NCI-H82 (cell line): ENCODE measurements around the gene ABCD1.
"Not testable (repeated sequence)": the region's sequence is repeated elsewhere in the genome, so short reads cannot be mapped to it uniquely, and the experiment has no call there.

Source experiments
- DNase-seq: peaks from one replicate; lab custom pipeline; 2025; lab: John Stamatoyannopoulos, UW

The ABCD1 gene

GRCh38 chrX:153694256-153694655, 30.4 kb upstream of the ABCD1 start:
- not testable (repeated sequence) for DNase-seq

GRCh38 chrX:153694687-153695270, 29.9 kb upstream of the ABCD1 start:
- no peak for DNase-seq

DNA sequence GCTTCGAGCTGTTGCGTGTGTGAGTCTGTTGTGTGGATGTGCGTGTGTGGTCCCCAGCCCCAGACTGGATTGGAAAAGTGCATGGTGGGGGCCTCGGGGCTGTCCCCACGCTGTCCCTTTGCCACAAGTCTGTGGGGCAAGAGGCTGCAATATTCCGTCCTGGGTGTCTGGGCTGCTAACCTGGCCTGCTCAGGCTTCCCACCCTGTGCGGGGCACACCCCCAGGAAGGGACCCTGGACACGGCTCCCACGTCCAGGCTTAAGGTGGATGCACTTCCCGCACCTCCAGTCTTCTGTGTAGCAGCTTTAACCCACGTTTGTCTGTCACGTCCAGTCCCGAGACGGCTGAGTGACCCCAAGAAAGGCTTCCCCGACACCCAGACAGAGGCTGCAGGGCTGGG, 28.6 kb upstream of the ABCD1 start:
- DNase-seq: no peak

- not testable (repeated sequence) for DNase-seq
Measured at GRCh38 chrX:153696538-153696937, 28.1 kb upstream of the ABCD1 start.

DNA sequence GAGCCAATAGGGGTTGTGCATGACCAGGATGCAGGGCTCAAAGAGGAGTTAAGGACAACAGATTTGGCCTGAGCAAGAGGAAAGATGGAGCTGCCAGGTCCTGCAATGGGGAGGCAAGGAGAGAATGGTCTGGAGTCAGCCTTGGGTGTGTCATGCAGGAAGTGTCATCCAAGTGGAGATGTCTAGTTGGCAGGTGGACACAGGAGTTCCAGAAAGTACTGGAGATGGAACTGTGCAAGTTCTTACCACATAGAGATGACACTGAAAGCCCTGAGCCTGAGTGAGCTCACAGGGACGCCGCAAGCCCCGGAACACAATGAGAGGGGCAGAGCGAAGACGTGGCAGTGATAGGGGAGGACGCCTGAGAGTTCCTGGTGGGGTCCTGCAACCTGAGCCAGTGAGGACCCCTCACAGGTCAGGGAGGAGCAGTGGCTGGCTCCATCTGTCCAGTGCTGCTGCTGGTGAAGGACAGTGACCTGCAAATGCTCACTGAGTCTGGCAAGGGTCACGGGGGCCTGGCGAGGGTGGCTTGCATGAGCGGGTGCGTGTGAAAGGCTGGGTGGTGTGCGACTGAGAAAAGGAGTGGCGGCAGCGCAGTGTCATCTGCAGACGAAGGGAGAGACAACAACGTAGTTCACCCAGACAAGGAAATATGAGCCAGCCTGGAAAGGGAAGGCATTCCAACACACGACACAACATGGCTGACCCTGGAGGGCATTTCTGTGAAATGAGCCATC, 27.5 kb upstream of the ABCD1 start:
- DNase-seq: not testable (repeated sequence)

DNA sequence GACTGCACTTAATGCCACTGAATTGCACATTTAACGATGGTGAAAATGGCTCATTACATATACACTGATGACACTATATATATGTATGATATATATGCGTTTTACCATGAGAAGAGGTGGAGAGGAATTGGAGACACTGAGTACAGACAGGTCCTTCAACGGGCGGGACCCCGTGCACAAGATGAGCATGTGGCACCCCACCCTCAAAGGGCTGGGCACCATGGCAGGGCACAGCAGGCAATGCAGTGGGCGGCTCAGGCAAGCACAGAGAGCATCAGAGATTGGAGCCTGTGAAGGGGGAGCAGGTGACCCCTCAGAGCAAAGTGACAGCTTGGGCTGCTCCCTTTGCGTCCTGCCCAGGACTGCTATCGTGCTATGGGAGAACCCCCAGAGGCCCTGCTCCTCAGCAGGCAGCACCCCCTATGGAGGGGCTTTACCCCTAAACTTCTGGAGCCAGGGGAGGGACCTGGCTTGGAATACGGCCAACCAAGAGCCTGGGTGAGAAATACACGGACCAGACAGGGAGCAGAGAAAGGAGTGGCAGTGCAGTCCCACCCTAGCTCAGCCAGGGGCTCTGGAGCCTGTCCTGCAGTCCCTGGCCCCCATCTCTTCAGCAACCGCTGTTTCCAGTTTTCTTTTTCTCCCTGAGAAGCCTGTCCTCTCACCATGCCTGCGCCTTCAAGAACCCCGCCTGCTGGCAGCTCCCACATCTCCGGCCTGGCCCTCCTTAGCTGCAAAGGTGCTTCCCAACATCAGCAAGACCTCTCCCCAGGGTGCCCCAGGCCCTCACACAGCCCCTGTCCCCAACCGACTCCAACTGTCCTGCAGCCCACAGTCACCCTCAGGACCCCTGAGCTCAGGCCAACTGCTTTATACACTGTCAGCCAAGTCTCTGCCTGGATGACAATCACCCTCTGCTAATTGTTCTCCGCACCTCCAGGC, 26.5 kb upstream of the ABCD1 start:
- DNase-seq: no peak

DNA sequence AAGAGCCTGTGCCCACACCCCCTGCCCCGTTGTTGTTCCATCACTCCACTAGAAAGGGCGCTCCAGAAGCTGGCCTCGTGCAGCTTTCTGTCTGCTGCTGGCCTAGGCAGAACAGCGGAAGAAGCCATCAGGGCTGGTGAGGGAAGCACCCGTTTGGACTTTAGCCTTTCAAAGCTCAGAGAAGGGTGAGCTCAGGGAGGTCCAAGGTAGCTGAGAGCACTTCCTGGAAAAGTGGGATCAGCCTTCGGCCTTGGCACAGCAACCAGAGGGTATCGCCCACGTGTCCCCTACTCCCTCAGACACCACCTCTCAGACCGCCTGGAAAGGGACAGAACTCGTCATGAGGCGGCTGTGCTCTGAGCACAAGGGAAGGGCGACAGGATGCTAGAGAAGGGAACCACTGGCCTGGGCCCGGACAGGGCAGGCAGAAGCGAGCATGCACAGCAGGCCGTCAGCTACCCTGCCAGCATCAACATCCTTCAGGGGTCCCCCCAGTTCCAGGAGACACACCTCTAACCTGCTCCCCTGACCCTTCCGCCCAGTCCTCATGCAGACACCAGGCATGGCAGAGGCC, 25.4 kb upstream of the ABCD1 start:
- DNase-seq: not testable (repeated sequence)

DNA sequence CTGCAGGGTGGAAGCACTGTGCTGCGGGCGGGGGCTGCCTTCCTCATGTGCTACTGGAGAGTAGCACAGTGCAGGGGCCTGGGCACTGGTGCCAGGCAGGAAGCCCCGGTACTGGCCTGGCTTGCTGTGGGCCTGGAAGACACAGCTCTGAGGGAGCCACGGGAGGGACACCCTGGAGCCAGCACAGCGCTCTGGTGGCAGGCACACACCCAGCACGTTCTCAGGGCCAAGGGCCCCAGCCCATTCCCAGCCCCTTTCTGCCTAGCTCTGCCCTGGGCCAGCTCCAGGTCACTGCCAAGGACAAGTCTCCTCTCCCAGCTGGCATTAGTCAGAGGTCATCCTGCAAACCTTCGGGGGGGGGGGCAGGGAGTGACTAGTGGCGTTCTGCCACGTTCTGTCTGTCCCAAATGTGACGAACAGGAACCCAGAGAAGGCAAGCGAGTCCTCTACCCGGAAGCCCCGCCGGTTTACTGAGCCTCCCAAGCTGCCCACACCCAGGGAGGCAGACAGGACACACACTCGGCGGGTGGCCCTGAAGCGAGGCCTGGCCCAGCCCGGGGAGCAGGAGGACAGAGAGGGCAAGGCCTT, 24.8 kb upstream of the ABCD1 start:
- DNase-seq: not testable (repeated sequence)

DNA sequence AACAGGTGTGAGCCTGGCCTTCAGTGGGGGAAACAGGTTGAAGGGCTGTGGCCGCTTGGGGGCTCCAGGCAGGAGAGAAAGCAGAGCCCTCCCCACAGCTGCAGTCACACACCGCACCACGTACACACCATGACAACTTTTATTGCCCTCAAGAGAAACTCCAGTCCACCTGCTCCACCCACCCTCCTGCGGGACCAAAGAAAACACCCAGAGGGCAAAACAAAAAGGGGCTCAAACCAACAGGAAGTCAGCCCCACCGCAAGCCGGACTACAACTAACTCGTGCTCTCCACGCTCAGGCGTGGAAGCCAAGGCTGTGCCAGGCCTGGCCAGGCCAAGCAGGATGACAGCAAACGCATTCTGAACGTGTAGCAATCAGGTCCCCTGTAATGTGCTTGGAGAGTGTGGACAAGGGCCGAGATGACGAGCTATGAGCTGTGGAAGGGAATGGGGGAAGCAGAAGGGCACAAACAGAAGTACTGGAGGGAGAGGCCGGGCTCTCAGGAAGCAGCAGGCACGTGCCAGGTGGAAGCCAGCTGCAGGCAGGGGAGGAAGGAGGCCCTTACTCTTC, 24.2 kb upstream of the ABCD1 start:
- no peak for DNase-seq

DNA sequence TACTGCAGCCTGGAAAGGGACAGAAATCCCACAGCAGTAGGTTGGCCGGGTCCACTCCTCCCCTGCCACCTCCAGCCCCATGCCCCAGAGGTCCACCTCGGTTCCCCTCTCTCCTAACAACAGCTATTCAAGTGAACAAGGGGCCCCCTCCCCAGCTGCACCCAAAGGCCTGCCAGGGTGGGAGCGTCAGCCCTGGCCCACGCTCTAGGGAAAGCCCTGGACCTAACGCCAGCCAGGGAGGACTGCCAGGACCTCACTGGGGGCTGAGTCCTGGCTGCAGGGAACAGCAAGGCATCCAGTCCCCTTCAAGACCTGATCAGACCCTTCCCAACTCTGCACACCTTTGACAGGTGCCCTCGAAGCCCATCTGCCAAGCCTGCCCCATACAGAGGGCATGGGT, 23.7 kb upstream of the ABCD1 start:
- DNase-seq: no peak

DNA sequence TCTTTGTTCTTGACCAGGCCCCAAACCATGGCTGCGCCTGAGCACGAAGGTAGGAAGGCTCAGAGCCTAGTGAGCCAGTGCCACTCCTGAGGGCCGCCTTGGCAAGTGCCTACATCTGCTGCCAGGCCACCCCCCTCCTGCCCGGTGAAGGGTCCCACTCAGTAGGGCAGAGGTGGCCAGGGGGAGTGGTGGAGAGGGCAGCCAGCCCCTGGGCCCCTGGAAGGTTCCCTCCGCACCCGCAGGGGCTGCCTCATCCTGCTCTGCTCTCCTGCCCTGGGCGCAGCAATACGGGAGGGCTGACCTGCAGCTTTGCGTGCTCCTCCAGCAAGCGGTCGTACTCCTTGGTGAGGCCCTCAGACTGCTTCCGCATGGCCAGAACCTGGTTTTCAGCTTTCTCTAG, 22.9 kb upstream of the ABCD1 start:
- no peak for DNase-seq

- no peak for DNase-seq
Measured at GRCh38 chrX:153702336-153703035, 22.2 kb upstream of the ABCD1 start.

GRCh38 chrX:153703036-153703370, 21.7 kb upstream of the ABCD1 start:
- DNase-seq: no peak

GRCh38 chrX:153704021-153704526, 20.6 kb upstream of the ABCD1 start:
- DNase-seq: no peak

DNA sequence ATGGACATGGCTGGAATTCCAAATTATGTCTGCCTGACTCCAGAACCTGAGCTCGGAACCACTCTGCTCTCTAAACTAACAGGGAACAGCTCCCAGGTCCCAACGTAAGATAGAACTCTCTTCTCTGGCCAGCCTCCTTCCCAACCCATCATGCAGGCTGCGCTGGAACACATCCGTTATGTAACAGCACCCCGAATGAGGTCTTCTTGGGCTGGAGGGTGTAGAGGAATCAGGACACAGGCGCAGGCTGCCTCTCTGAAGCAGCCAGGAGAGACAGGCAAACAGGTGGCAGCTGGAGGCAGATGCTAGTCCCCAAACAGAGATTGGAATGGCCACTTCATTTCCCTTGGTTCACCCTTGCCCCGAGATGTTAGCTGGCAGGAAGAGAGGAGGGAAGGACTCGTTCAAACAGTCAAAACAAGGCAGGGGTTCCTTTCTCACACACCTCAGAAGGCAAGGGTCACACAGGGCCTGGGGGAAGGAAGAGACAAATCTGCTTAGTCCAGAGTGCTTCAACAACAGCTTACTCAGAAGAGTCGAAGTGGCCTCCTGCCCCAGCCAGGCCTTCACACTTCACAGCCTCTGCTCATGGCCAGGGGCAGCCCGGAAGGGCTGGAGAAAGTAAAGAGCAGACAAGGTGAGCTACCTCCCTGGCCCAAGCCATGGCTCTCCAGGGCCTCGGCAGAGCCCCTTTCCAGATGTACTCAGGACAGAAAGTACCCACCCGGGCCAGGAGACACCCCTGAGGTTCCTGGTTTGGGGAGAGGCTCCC, 19.8 kb upstream of the ABCD1 start:
- DNase-seq: not testable (repeated sequence)

DNA sequence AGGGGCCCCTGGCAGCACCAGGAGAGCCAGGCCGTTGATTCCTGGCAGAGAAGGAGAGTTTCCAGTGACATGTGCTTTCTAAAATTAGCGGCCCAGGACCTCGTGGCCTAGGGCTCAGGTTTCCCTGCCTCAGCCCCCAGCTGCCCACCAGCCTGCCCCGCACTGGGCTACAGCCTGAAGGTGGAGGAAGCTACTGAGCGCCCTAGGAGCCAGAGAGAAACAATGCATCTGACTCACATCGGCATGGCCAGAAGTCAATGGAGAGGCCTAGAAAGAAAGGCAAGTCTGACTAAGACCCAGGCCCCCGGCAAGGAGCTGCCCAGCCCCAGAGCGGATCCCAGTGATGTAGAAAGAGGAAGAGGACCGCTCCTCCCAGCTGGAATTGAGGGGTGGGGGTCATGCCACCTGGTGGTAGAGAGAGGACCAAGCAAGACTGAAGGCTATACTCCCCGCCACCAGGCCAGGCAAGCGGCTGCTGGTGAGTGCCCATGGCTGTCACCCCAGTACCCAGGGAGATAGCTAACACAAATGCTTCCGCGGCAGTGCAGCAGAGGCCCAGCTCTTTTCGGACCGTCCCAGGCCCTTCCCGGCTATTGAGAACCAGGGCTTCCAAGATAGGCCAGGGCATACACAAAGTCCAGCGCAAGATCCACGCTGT, 19.1 kb upstream of the ABCD1 start:
- DNase-seq: not testable (repeated sequence)

DNA sequence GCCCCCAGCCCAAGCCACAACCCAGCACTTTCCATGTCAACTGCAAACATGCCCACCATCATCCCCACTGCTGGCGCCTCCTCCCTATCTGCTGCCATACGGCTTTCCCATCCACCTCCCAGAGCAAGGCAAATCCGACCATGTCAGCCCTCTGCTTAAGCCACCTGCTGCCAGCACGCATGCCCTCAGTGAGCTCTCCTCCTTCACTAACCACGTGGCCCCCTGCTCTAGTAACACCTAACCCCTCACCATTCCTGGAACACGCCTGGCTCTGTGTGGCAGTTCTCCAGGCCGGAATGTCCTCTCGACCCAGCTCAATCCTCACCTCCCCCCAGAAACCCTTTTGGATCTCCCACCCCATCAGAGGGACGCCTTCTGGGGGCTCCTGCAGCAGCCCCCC, 17.9 kb upstream of the ABCD1 start:
- no peak for DNase-seq

DNA sequence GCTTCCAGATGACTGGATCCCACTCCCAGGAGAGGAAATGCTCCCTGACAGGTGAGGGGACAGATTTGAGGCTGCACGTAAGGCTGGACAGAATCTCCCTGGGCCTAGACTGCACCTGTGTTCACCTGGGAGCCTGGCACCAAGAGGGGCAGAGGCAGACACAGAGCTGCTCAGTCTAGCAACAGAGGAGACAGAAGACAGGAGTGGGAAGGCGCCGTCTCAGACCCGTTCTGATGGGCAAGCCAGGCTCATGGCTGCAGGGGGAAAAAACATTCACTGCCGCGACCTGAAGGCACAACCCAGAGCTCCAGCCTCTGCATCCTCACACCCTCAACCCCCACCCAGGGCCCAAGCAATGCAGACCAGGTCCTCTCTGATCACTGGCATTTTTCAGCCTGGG, 17.2 kb upstream of the ABCD1 start:
- DNase-seq: no peak

DNA sequence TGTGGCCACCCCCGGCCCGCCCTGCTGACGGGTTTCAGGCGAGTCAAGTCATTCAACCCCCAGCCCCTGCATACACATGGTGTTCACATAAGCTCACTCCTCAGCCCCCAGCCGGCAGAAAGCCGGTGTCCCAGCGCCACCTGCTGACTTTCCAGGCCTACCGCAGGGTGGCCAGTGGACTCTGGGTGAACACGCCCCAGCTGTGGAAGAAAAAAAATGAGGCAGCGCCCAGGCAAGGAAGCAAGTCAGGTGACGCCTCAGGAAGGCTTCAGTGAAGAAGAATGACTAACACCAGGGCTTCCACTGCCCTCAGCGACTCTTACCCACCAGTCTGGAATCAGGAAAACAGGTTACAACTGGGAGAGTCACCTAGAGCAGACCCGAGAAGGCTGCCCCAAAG, 16.2 kb upstream of the ABCD1 start:
- peak; percentile 91 for DNase-seq
